Stromal cell of bone marrow (primary cell): ENCODE measurements around the gene LLGL2.
"Not testable (repeated sequence)": the region's sequence is repeated elsewhere in the genome, so short reads cannot be mapped to it uniquely, and the experiment has no call there.

Source experiments
- DNase-seq: peaks from one replicate; pipeline ENCODE4 v3.0.0-alpha.2; 2012; ENCODE audit warnings: low read depth

LLGL2 gene

DNA sequence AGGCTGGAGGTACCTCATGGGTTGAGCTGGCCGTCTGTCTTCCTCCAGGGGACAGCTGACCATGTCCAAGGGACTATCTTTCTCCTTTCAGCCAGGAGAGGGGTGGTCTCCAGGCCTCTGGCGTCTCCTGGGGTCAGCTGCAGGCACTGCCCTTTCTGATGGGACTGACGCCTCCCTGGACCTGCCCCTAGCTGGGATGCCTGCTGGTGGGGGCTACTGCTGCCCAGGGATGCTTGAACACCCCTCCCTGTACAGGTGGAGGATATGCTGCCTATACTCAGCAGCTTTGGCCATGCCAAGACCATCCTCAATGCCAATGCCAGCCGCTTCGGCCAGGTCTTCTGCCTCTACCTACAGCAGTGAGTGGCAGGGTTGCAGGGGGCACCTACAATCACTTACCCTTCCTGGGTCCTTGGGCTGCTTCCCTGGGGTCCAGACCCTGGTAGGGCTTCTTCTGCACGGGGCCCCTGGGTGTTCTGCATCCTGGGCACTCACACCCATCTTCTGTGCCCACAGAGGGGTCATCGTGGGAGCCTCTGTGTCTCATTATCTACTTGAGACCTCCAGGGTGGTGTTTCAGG is 66.3 kb downstream of the LLGL2 start:
- no peak for DNase-seq

DNA sequence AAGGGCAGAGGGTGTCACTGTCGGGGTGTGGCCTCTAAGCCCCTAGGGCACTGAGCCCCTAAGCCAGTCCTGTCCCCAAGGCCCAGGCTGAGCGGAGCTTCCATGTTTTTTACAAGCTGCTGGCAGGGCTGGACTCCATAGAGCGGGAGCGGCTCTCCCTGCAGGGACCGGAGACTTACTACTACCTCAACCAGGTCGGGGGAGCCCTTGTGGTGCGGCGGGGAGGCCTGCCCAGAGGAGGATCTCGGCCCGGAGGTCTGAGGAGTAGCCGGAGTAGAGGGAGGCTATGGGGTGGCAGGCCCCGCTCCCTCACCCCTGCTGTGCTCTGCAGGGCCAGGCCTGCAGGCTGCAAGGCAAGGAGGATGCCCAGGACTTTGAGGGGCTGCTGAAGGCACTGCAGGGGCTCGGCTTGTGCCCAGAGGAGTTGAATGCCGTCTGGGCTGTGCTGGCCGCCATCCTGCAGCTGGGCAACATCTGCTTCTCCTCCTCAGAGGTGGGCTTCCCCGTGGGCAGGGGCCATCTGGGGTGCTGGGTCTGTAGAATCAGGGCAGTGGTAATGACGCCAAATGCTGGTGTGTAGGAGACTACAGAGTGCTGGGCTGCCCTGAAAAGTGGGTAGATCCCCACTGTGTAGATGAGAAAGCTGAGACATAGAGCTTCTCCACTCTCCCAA is 67.0 kb downstream of the LLGL2 start:
- no peak for DNase-seq

DNA sequence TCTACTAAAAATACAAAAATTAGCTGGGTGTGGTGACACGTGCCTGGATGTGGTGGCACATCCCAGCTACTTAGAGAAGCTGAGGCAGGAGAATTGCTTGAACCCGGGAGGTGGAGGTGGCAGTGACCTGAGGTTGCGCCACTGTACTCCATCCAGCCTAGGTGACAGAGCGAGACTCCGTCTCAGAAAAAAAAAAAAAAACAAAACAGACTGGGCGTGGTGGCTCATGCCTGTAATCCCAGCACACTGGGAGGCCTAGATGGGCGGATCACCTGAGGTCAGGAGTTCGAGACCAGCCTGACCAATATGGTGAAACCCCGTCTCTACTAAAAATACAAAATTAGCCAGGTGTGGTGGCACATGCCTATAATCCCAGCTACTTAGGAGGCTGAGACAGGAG is 67.9 kb downstream of the LLGL2 start:
- DNase-seq: not testable (repeated sequence)

DNA sequence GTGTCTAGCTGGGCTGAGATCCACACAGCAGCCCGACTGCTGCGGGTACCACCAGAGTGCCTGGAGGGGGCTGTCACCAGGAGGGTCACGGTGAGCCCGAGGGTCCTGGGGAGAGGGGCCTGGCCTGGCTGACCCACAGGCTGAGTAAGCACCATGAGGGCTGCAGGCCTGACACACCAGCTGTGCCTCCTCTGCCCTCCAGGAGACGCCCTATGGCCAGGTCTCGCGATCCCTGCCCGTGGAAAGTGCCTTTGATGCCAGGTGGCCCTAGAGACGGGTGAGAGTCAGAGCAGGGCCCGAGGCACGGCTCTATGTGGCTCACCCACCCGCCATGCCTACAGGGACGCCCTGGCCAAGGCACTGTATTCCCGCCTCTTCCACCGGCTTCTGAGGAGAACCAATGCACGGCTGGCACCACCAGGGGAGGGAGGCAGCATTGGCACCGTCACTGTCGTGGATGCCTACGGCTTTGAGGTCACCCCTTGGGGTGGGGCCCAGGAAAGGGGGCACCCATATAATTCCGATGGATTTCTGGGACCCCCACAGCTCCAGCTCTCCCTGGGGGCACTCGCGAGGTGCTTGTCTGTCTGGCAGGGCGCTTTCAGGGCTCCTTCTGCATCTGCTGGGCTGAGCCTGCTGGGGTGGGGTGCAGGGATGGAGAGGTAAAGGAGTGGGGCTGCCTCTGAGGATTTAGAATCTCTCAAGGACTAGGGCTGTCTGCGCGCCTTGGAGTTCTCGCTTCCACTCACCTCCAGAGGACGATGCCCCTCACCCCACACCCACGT is 69.2 kb downstream of the LLGL2 start:
- no peak for DNase-seq

DNA sequence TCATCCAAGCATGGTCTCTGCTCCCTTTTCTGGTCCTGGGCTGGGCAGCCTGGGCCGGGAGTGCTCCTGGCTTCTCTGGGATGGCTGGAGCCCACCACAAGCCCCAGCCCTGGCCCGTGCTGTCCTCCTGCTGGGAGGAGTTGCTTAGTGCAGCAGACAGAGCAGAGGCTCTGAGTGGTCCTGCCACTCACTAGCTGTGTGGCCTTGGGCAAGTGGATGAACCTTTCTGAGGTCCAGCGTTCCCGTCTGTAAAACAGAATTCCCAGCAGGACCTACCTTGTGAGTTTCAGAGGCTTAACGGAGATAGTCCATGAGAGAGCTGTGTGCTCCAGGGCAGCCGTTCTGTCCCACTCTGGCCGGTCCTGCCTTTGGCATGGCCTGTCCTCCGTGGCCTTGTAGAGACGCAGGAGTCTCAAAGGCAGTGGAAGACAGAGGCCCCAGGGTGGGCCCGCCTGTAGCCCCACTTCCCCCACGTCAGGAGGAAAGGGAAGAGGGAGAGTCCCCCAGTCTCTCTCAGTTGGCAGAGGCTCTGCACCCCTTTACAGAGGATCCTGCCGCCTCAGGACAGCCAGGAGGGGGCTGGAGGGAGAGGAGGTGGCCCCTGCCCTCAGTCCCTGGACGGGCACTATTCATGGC is 69.9 kb downstream of the LLGL2 start:
- no peak for DNase-seq

DNA sequence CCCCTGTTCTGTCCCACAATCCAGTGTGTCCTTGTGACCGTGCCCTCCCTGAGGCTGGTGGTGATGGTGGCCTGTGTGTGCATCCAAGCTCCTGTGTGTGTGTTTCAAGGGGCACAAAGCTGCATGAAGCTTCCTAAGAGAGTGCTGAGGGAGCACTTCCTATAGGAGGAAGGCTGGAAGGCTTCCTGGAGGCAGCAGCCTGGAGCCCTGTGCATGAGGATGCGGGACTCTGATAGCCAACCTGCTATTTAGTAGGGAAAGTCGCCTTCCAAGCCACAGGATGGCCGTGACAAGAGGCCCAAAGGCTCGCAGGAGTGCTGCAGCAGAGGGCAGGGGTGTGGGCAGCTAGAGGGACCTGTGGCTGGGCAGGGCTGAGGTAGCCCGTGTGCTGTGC is 70.4 kb downstream of the LLGL2 start:
- DNase-seq: no peak

DNA sequence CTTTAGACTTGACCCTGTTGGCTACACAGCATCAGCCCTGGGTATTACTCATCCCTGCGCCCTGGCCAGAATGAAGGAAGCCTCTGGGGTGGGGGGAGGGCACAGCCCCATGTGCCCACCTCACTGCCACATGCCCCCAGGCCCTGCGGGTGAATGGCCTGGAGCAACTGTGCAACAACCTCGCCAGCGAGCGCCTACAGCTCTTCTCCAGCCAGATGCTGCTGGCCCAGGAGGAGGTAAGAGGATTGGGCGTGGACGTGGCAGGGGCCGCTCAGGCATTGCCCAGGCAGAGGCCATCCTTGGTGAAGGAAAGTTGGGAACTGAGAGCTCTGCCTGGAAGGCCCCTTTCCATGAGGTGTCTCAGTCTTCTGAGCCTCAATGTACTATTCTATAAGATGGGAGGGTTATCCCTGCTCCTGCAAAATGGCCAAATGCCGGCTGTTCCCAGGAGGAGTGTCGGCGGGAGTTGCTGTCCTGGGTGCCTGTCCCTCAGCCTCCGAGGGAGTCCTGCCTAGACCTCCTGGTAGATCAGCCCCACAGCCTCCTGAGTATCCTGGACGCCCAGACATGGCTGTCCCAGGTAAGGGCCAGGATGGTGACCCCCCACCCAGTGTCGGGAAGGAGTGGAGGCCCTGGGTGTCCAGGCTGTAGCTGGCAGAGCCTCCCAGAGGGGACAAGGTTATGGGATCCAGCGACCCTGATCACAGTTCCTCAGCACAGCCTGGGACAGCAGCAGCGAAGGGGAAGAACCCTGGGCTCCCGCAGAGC is 71.0 kb downstream of the LLGL2 start:
- no peak for DNase-seq

DNA sequence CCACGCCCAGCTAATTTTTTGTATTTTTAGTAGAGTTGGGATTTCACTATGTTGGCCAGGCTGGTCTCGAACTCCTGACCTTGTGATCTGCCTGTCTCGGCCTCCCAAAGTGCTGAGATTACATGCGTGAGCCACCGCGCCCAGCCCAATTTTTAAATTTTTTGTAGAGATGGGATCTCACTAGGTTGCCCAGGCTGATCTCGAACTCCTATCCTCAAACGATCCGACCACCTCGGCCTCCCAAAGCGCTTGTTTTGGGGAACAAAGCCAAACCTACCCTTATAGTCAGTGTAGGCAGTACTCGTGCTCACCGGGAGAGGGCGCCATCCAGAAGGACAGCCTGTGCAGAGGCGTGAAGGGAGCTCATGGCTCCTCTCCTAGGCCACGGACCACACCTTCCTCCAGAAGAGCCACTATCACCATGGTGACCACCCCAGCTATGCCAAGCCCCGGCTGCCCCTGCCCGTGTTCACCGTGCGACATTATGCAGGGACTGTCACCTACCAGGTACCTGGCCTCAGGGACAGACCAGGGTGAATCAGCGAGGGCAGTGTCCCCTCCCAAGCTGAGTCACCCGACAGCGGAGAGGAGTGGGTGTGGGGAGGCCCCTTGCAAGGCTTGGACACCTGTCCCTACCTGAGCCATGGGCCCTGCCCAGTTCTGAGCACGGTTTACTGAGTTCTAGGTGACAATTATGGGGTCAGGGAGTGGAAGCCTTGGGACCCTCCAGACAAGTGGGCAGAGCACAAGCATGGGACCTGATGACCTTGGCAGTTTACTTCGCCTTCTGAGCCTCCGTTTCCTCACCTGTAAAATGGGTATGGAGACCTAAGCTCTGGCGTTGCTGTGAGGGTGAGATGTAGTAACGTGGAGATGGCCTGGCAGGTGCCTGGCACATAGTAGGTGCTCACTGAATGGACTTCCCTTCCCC is 75.8 kb downstream of the LLGL2 start:
- no peak for DNase-seq

DNA sequence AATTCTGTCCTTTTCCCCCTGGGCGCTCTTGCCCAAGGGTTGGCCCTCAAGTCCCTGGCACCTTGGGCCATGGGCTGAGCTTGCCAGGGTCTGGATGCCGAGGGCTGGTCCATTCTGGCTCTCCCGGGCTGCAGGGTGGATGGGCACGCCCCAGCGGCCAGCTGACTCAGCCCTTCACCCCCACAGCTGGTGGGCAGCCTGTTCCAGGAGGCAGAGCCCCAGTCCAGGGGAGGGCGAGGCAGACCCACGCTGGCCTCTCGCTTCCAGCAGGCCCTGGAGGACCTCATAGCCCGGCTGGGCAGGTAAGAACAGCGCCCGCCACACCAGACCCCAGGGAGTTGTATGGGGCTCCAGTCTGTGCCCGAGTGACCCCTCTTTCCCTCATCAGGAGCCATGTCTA is 77.1 kb downstream of the LLGL2 start:
- no peak for DNase-seq

DNA sequence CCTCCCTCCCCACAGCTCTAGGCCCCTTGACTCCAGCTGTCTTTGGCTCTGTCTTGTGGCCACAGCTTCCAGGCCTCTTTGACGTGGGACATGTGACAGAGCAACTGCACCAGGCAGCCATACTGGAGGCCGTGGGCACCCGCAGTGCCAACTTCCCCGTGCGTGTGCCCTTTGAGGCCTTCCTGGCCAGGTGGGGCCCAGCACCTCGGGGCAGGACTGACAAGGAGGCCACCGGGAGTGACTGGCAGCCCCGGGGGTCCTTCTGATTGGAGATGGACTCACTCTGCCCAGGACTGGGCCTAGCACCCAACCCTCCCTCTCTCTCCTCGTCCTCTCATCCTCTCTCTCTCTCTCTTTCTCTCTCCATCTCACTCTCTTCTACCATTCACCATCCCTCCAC is 77.6 kb downstream of the LLGL2 start:
- no peak for DNase-seq

DNA sequence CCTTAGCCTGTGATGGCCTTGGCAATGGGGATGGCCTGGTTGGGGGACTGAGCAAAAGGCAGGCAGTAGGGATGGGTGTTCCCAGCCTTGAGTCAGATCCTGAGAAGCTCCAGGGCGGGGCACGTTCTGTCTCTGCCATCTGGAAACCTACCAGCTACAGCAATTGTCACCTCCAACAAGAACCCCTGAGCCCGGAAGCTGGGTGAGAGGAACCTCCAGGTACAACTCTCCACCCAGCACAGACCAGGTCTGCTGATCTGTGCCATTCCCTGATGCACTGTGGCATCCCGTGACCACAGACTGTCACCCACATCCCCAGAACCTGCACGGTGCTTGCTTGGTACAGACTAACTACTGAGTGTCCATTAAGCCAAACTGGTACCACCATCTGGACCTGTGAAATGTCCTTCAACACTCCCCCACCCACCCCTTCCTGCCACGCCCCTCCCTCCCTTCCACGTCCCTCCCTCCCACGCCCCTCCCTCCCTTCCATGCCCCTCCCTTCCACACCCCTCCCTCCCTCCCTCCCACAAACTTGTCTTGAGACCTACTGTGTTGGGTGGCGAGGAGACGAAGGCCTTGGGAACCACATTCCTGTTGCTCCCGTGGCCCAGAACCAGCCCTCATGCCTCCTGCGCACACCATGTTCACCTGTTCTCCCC is 78.7 kb downstream of the LLGL2 start:
- no peak for DNase-seq

DNA sequence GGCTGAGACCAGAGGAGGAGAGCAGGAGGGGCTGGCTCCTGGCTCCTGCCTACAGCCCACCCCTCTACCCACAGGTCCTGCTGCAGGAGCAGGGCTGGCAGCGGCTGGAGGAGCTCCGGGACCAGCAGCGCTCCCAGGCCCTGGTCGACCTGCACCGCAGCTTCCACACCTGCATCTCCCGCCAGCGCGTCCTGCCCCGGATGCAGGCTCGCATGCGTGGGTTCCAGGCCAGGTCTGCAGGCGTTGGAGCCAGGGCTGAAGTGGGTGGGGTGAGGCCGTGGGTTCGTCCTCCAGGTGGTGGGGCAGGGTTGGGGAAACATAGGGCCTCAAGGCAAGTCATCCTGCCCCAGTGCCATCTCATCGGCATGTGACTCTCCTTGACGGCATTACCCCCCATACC is 80.3 kb downstream of the LLGL2 start:
- no peak for DNase-seq

DNA sequence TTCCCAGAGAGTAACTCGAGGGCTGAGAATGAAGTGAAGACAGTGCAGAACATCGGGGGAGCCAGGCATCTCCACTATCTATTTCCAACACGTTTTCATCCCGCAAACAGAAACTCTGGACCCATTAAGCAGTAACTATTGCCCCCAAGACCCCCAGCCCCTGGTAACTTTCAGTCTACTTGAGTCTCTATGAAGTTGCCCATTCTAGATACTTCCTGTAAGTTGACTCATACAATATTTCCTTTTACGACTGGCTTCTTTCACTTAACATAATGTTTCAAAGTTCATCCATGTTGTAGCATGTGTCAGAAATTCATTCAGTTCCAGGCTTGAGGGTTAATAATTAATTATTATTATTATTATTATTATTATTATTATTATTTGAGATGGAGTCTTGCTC is 81.6 kb downstream of the LLGL2 start:
- no peak for DNase-seq

DNA sequence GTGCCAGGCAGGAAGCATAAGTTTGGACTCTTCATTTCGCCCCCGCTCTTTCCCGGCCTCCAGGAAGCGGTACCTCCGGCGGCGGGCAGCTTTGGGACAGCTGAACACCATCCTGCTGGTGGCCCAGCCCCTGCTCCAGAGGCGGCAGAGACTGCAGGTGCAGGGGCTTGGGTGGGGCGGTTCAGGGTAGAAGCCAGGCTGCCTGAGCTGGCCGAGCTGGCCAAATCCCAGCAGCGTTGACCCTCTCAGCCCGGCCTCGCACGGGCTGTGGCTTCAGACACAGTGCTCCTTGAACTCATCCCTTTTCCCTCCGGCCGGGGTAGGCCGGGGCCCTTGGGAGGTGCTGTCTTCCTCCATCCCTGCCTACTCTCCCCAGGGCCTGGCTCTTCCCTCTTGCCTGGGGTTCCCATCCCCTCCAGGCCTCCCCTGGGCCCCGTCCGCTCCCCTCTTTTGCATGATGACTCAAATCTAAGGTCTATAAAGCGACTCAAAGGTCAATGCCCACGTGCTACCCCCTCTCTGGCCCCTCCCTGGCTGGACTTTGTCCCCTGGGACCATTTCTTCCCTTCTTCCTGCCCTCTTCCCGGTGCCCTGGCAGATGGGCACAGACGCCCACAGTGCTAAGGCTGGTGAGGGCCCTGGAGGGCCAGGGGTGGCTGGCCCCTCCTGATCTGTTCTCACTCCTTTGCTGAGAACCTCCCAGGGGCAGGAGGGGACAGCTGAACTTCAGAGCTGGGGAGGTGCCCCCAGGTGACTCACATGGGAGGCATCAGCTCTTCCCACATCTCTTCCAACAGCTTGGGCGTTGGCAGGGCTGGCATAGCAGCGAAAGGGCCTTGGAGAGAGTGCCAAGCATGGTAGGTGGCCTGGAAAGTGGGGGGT is 84.8 kb downstream of the LLGL2 start:
- DNase-seq: no peak

DNA sequence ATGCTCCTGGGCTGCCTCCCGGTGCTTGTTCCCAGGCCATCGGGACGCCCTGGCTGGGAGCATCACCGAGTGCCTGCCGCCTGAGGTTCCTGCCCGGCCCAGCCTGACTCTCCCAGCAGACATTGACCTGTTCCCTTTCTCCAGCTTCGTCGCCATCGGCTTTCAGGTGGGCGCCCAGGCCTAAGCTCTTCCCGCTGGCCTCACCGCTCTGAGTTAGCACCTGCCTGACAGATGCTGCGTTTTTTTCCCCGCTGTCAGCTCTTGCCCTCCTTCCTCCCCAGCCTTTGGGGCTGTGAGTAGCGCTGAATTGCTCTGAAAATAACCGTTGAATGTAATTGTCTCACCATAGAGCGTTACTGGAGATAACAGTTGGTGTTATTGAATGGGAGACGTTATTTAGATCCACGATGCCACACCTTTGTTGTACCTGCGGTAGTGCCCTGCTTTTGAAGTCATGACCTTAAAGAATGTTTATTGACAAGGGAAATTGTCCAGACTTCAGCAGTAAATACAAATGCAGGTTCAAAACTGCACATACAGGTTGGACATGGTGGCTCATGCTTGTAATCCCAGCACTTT is 86.4 kb downstream of the LLGL2 start:
- DNase-seq: no peak

DNA sequence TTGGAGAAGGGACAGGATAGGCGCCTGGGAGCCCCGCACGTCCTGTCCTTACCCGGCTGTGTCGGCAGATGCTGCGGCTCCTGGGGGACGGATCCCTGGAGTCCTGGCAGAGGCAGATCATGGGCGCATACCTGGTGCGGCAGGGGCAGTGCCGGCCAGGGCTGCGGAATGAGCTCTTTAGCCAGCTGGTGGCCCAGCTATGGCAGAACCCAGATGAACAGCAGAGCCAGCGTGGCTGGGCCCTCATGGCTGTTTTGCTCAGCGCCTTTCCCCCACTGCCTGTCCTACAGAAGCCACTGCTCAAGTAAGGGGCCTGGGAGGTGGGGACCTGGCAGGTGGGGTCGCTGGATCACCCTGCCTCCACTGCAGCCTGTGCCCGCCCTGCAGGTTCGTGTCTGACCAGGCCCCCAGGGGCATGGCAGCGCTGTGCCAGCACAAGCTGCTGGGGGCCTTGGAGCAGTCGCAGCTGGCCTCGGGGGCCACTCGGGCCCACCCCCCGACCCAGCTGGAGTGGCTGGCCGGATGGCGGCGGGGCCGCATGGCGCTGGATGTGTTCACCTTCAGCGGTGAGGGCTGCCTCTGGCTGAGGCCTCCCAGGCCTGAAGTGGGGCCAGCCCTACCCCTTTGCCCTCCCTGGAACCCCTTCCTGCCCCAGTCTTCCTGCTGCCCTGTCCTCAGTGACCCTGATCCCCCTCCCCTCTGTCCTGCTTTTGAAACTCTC is 87.6 kb downstream of the LLGL2 start:
- no peak for DNase-seq

DNA sequence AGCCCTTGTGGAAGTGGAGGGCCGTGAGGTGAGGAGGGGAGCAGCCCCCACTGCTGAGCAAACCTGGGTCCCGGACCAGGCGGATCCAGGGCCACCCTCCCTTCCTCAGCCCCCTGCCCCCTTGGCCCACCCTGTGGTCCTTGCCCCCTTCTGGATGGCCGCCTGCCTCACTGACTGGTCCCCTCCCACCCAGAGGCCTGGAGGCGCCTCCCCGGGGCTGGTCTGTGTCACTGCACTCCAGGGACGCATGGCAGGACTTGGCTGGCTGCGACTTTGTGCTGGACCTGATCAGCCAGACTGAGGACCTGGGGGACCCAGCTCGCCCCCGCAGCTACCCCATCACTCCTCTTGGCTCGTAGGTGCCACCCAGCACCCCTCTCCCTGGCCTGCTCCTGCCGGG is 88.5 kb downstream of the LLGL2 start:
- no peak for DNase-seq

DNA sequence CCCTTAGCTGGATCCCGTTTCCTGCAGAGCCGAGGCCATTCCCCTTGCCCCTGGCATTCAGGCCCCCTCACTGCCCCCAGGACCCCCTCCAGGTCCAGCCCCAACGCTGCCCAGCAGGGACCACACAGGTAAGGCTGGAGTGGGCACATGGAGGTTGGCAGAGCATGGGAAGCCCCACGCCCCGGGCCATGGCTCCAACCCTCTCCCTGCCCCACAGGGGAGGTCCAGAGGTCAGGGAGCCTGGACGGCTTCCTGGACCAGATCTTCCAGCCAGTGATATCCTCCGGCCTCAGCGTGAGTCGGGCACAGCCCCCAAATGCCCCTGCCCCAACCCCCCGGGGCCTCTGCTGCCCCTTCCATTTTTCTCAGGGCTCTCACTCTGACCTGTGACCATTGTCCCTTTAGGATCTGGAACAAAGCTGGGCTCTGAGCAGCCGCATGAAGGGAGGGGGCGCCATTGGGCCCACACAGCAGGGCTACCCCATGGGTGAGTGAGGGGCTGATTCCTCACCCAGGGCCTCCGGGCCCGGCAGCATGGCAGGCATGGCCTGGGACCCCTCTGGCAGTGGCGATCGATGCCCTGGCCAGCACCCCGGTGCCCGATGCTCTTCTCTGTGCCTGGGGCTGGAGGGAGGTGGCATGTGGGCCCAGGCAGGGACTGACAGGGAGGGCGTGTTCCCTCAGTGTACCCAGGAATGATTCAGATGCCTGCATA is 89.2 kb downstream of the LLGL2 start:
- DNase-seq: no peak
